ENCODE measurements around the gene IGSF9B.

The IGSF9B gene

DNA sequence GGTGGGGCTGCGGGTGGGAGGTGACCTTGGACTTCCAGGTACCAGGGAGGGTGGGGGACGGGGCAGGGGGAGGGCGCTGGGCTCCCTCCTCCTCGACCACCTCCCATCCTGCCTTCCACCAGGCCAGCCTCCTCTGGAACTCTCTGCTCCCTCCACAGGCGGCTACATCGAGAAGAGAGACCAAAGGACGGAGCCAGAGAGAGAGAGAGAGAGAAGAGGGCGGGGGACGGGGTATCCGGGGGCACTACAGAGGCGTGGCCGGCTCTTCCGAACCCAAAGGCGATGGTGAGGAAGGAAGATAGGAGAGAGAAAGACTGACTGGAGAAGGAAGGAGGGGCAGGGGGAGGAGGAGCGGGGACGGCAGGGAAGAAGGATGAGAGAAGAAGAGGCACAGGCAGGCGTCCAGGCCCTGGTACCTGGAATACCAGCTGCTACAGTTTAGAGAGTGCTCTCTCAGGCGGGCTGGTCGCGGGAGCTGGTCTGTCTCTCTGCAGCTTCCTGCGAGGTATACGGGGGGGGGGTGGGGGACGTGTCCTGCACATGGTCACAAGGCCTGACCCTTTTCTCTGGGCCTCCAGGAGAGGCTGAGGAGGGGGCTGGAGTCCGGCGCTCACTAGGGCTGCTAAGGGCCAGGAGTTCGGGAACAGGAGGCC lies 38.0 kb downstream of the IGSF9B start:
- Histone ChIP-seq H3K27me3 (ENCODE audit: low read depth, low read length) (peaks cover 15% of the 10 kb centered on the region), H3K9ac (ENCODE audit: low read length) (no peak overlapping the region), H3K9me3 (ENCODE audit: insufficient read depth, low read length) (no peaks in the 10 kb centered on the region), H3K36me3 (replicated peaks; ENCODE audit: low read depth, low read length) (no peaks in the 10 kb centered on the region), H4K20me1 (ENCODE audit: insufficient read depth, low read length) (no peaks in the 10 kb centered on the region), H3K4me2 (ENCODE audit: low read length) (no peak overlapping the region), H3K4me3 (ENCODE audit: low read length) (no peak overlapping the region), H2AFZ (ENCODE audit: low read depth, low read length) (no peak overlapping the region), H3K4me1 (ENCODE audit: low read length) (no peaks in the 10 kb centered on the region), H3K79me2 (ENCODE audit: low read length) (no peaks in the 10 kb centered on the region), H3K27ac (ENCODE audit: low read length) (no peak overlapping the region)
- TF ChIP-seq, protein P1, sequence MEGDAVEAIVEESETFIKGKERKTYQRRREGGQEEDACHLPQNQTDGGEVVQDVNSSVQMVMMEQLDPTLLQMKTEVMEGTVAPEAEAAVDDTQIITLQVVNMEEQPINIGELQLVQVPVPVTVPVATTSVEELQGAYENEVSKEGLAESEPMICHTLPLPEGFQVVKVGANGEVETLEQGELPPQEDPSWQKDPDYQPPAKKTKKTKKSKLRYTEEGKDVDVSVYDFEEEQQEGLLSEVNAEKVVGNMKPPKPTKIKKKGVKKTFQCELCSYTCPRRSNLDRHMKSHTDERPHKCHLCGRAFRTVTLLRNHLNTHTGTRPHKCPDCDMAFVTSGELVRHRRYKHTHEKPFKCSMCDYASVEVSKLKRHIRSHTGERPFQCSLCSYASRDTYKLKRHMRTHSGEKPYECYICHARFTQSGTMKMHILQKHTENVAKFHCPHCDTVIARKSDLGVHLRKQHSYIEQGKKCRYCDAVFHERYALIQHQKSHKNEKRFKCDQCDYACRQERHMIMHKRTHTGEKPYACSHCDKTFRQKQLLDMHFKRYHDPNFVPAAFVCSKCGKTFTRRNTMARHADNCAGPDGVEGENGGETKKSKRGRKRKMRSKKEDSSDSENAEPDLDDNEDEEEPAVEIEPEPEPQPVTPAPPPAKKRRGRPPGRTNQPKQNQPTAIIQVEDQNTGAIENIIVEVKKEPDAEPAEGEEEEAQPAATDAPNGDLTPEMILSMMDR (IDR thresholded peaks at IDR 0.05; ENCODE audit: low read depth, low read length), result no peak
- TF ChIP-seq EZH2phosphoT487 (IDR thresholded peaks at IDR 0.05; ENCODE audit: low read depth), result no peak

DNA sequence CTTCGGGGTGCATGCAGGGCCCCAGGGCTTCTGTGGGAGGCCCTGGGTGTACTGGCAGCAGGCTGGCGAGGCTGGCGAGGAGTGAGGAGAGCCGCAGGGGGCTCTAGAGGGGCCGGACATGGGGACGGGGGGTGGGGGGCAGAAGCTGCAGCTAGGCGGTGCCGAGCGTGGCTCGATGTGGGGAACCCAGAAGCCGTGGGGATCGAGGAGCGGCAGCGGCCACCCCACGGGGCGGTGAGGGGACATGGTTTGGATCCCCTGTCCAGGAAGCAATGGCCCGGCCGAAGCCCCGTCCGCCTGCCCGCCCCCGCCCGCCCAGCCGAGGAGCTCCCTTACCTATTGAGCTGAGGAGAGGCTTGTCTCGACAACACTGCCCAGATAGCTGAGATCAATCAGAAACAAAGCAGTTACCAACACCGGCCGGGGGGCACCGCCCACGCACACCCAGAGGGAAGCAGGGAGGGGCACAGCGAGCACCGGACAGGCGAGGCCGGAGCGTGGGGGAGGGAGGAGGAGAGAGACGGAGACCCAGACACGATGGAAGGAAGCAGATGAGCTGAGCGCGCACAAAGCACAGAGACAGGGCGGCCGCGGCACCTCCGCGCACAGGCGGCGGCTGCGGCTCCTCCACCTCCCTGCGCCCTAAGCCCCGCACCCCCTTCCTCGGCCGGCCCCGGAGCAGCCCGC lies 38.7 kb downstream of the IGSF9B start:
- no peak overlapping the region for H3K4me3 ChIP-seq (ENCODE audit: low read length)
- no peak for TF ChIP-seq EZH2phosphoT487 (IDR thresholded peaks at IDR 0.05; ENCODE audit: low read depth)
- TF ChIP-seq, protein P1 (IDR thresholded peaks at IDR 0.05; ENCODE audit: low read depth, low read length), result no peak
- peaks cover 19% of the 10 kb centered on the region for H3K27me3 ChIP-seq (ENCODE audit: low read depth, low read length)
- H4K20me1 ChIP-seq (ENCODE audit: insufficient read depth, low read length), result no peaks in the 10 kb centered on the region
- no peaks in the 10 kb centered on the region for H3K9me3 ChIP-seq (ENCODE audit: insufficient read depth, low read length)
- no peak overlapping the region for H2AFZ ChIP-seq (ENCODE audit: low read depth, low read length)
- no peak overlapping the region for H3K9ac ChIP-seq (ENCODE audit: low read length)
- H3K27ac ChIP-seq (ENCODE audit: low read length), result no peak overlapping the region
- no peak overlapping the region for H3K4me2 ChIP-seq (ENCODE audit: low read length)
- no peaks in the 10 kb centered on the region for H3K79me2 ChIP-seq (ENCODE audit: low read length)
- H3K36me3 ChIP-seq (replicated peaks; ENCODE audit: low read depth, low read length), result no peaks in the 10 kb centered on the region
- no peaks in the 10 kb centered on the region for H3K4me1 ChIP-seq (ENCODE audit: low read length)

DNA sequence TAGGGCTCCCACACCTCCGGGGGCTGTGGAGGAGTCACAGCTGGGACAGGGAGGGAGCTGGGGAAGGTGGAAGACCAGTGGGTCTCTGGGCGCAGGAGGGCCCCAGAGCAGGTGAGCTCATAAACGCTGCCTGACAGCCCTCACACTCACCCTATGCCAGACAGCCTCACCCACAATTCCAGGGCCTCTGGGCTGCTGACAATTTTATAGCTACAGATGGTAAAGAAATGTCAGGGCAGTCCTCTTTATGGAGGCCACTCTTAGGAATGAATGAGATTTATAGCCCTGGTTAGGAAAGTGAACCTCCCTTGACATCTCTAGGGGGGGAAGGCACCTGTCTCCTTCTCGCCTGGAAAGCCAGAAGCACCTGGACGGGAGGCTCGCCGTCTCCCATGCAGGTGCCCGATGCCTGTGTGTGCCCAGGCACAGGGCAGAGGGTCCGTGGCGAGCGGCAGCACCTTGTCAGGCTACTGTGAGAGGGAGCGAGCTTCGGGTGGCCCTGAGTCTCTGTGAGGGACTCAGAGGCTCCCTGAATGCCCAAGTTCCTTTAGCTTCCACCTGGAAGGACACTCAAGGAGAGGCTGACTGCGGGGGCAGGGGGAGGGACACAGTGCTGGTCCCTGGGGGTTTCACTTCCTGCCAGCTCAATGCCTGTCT lies 39.9 kb downstream of the IGSF9B start:
- no peaks in the 10 kb centered on the region for H4K20me1 ChIP-seq (ENCODE audit: insufficient read depth, low read length)
- no peak for TF ChIP-seq EZH2phosphoT487 (IDR thresholded peaks at IDR 0.05; ENCODE audit: low read depth)
- TF ChIP-seq, protein P1 (IDR thresholded peaks at IDR 0.05; ENCODE audit: low read depth, low read length), result no peak
- no peak overlapping the region for H3K9ac ChIP-seq (ENCODE audit: low read length)
- H3K9me3 ChIP-seq (ENCODE audit: insufficient read depth, low read length), result no peaks in the 10 kb centered on the region
- H3K4me3 ChIP-seq (ENCODE audit: low read length), result no peak overlapping the region
- H3K27me3 ChIP-seq (ENCODE audit: low read depth, low read length), result peaks cover 30% of the 10 kb centered on the region
- no peaks in the 10 kb centered on the region for H3K4me1 ChIP-seq (ENCODE audit: low read length)
- no peak overlapping the region for H3K27ac ChIP-seq (ENCODE audit: low read length)
- H3K79me2 ChIP-seq (ENCODE audit: low read length), result no peaks in the 10 kb centered on the region
- no peak overlapping the region for H3K4me2 ChIP-seq (ENCODE audit: low read length)
- no peak overlapping the region for H2AFZ ChIP-seq (ENCODE audit: low read depth, low read length)
- H3K36me3 ChIP-seq (replicated peaks; ENCODE audit: low read depth, low read length), result no peaks in the 10 kb centered on the region

DNA sequence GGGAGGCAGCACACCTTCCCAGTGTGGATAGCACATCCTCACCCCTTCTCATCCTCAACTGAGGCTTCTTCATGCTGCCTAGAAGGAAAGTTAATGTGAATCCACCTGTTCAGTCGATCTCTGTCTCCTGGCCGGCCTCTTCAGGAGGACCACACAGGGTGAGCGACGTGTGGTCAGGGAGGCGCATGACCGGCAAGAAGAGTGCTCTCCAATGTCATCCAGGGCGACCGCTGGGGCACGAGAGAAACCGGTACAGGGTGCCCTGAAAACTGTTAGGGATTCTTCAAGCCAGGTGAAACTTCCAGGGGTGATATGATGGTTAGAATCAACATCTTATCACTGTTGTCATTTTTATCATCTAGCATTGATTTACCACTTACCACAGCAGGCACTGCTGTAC lies 43.0 kb downstream of the IGSF9B start:
- no peaks in the 10 kb centered on the region for H3K79me2 ChIP-seq (ENCODE audit: low read length)
- H3K4me2 ChIP-seq (ENCODE audit: low read length), result no peak overlapping the region
- no peaks in the 10 kb centered on the region for H3K9me3 ChIP-seq (ENCODE audit: insufficient read depth, low read length)
- H3K4me1 ChIP-seq (ENCODE audit: low read length), result no peaks in the 10 kb centered on the region
- no peak overlapping the region for H2AFZ ChIP-seq (ENCODE audit: low read depth, low read length)
- no peak overlapping the region for H3K4me3 ChIP-seq (ENCODE audit: low read length)
- TF ChIP-seq EZH2phosphoT487 (IDR thresholded peaks at IDR 0.05; ENCODE audit: low read depth), result no peak
- TF ChIP-seq, protein P1 (IDR thresholded peaks at IDR 0.05; ENCODE audit: low read depth, low read length), result no peak
- H3K27ac ChIP-seq (ENCODE audit: low read length), result no peak overlapping the region
- no peaks in the 10 kb centered on the region for H3K36me3 ChIP-seq (replicated peaks; ENCODE audit: low read depth, low read length)
- no peaks in the 10 kb centered on the region for H4K20me1 ChIP-seq (ENCODE audit: insufficient read depth, low read length)
- H3K9ac ChIP-seq (ENCODE audit: low read length), result no peak overlapping the region
- H3K27me3 ChIP-seq (ENCODE audit: low read depth, low read length), result peaks cover 30% of the 10 kb centered on the region

All from OCI-LY3 (cell line).